Nephron progenitor cell (in vitro differentiated cells): ENCODE data around the gene NR6A1.

ENCODE experiments used
- DNase-seq: peaks from one replicate; pipeline ENCODE4 v3.0.0; 2021
- H3K27ac Mint-ChIP-seq: 2 replicates; pipeline ENCODE4 v1.8.0; 2021; ENCODE audit warnings: mild to moderate bottlenecking, moderate library complexity, mixed read lengths
- H3K27me3 Mint-ChIP-seq: 2 replicates; pipeline ENCODE4 v1.8.0; 2021; ENCODE audit warnings: mild to moderate bottlenecking, low read depth, mixed read lengths; ENCODE audit not compliant: poor library complexity
- H3K36me3 Mint-ChIP-seq: 2 replicates; pipeline ENCODE4 v1.8.0; 2021; ENCODE audit warnings: low read depth, mixed read lengths
- H3K4me1 Mint-ChIP-seq: 2 replicates; pipeline ENCODE4 v1.8.0; 2021; ENCODE audit warnings: mixed read lengths
- H3K4me3 Mint-ChIP-seq: 2 replicates; pipeline ENCODE4 v1.8.0; 2021; ENCODE audit warnings: mild to moderate bottlenecking, moderate library complexity, mixed read lengths
- H3K9me3 Mint-ChIP-seq: 2 replicates; pipeline ENCODE4 v1.8.0; 2021; ENCODE audit warnings: mild to moderate bottlenecking, moderate library complexity, mixed read lengths
- CTCF ChIP-seq: fragments of 200-600 bp; sonication (generic); IDR thresholded peaks from 2 replicates; pipeline ENCODE4 v1.5.0; 2021; ENCODE audit warnings: antibody characterized with exemption

The NR6A1 gene

GRCh38 chr9:124488641-124489210 is 282.4 kb downstream of the NR6A1 start:
- TF ChIP-seq CTCF: no peak
- Mint-ChIP-seq H3K27ac (peak overlapping the region; percentile 14), H3K27me3 (peaks cover 85% of the 10 kb centered on the region), H3K4me3 (no peak overlapping the region), H3K4me1 (peaks cover 12% of the 10 kb centered on the region), H3K36me3 (no peaks in the 10 kb centered on the region), H3K9me3 (no peaks in the 10 kb centered on the region)
- DNase-seq: no peak

- no peak overlapping the region for H3K27ac Mint-ChIP-seq
- H3K27me3 Mint-ChIP-seq: peaks cover 88% of the 10 kb centered on the region
- H3K4me1 Mint-ChIP-seq: peaks cover 12% of the 10 kb centered on the region
- TF ChIP-seq CTCF: no peak
- no peak overlapping the region for H3K4me3 Mint-ChIP-seq
- no peak for DNase-seq
- H3K9me3 Mint-ChIP-seq: no peaks in the 10 kb centered on the region
- H3K36me3 Mint-ChIP-seq: no peaks in the 10 kb centered on the region
Measured at GRCh38 chr9:124487260-124488182, 283.6 kb downstream of the NR6A1 start.

- H3K27me3 Mint-ChIP-seq: peaks cover 87% of the 10 kb centered on the region
- no peak overlapping the region for H3K27ac Mint-ChIP-seq
- no peak overlapping the region for H3K4me3 Mint-ChIP-seq
- TF ChIP-seq CTCF: no peak
- peaks cover 12% of the 10 kb centered on the region for H3K4me1 Mint-ChIP-seq
- no peaks in the 10 kb centered on the region for H3K36me3 Mint-ChIP-seq
- DNase-seq: no peak
- H3K9me3 Mint-ChIP-seq: no peaks in the 10 kb centered on the region
Measured at GRCh38 chr9:124486778-124487259, 284.3 kb downstream of the NR6A1 start.

GRCh38 chr9:124485936-124486335 is 285.2 kb downstream of the NR6A1 start:
- no peak for DNase-seq
- Mint-ChIP-seq H3K4me3 (no peak overlapping the region), H3K36me3 (no peaks in the 10 kb centered on the region), H3K27ac (no peak overlapping the region), H3K27me3 (peaks cover 88% of the 10 kb centered on the region), H3K9me3 (no peaks in the 10 kb centered on the region), H3K4me1 (peaks cover 12% of the 10 kb centered on the region)
- no peak for TF ChIP-seq CTCF

GRCh38 chr9:124485201-124485600 is 285.9 kb downstream of the NR6A1 start:
- no peaks in the 10 kb centered on the region for H3K9me3 Mint-ChIP-seq
- H3K27ac Mint-ChIP-seq: no peak overlapping the region
- no peak for TF ChIP-seq CTCF
- peaks cover 15% of the 10 kb centered on the region for H3K4me1 Mint-ChIP-seq
- peaks cover 90% of the 10 kb centered on the region for H3K27me3 Mint-ChIP-seq
- no peak overlapping the region for H3K4me3 Mint-ChIP-seq
- DNase-seq: no peak
- H3K36me3 Mint-ChIP-seq: no peaks in the 10 kb centered on the region
